Bronchial epithelial cell (primary cell): ENCODE data around the gene EPC2. TPM values are rescaled to one million over a fixed set of nuclear protein-coding genes. Genes with fewer than 3 reads are reported as not detected.
A peak's percentile ranks its signal among the peaks of the same experiment; 100 is the strongest.

Source experiments
- DNase-seq: peaks from one replicate; pipeline ENCODE4 v3.0.0-alpha.2; 2010; ENCODE audit warnings: low read depth
- FAIRE-seq: peaks from 2 replicates; lab custom pipeline; 2011; peaks lifted over from hg19 to GRCh38; lab: Jason Lieb, UNC
- H3K27me3 ChIP-seq: 2 replicates; pipeline ENCODE4 v1.5.1; 2011; ENCODE audit warnings: low read length; ENCODE audit not compliant: control insufficient read depth, insufficient read depth
- H3K36me3 ChIP-seq: 2 replicates; pipeline ENCODE4 v1.5.1; 2011; ENCODE audit warnings: low read length; ENCODE audit not compliant: control insufficient read depth, insufficient read depth
- H3K4me3 ChIP-seq: 2 replicates; pipeline ENCODE4 v1.5.1; 2011; ENCODE audit warnings: mild to moderate bottlenecking, low read depth, low read length, control low read depth
- total RNA-seq: library from RNA; depleted of rRNA; stranded (reverse); fragments of >200 nt; gene quantifications from 2 replicates; pipeline ENCODE4 v1.2.1, GENCODE V29; 2014
- TF ChIP-seq, protein P1 (sequence below): IDR thresholded peaks from 2 replicates; pipeline ENCODE4 v1.5.1; 2011; ENCODE audit warnings: mild to moderate bottlenecking, moderate library complexity, low read length, control low read depth, inconsistent platforms; ENCODE audit not compliant: insufficient read depth, severe bottlenecking

EPC2 gene
- total RNA-seq, 1 donor from 2014 or later: 10.8 TPM

DNA sequence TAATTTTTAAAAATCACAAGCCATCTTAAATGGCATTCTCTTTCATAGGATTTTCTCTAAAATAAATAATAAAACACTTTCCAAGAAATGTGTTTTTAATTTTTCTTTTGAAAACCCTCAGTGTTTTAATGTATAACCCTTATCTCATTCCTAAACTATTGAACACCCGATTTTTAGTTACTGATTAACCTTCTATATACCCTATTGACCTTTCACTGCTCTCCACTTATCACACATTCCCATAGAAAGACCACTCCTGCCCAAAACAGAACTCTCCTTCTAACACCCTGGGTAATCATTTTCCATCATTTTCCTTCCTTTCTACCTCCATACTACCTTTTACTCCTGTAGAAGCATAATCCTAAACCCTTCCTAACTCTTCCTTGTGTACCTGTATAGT is 102.4 kb downstream of the EPC2 start:
- TF ChIP-seq, protein P1, sequence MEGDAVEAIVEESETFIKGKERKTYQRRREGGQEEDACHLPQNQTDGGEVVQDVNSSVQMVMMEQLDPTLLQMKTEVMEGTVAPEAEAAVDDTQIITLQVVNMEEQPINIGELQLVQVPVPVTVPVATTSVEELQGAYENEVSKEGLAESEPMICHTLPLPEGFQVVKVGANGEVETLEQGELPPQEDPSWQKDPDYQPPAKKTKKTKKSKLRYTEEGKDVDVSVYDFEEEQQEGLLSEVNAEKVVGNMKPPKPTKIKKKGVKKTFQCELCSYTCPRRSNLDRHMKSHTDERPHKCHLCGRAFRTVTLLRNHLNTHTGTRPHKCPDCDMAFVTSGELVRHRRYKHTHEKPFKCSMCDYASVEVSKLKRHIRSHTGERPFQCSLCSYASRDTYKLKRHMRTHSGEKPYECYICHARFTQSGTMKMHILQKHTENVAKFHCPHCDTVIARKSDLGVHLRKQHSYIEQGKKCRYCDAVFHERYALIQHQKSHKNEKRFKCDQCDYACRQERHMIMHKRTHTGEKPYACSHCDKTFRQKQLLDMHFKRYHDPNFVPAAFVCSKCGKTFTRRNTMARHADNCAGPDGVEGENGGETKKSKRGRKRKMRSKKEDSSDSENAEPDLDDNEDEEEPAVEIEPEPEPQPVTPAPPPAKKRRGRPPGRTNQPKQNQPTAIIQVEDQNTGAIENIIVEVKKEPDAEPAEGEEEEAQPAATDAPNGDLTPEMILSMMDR: no peak
- Histone ChIP-seq H3K4me3 (no peak overlapping the region), H3K27me3 (no peaks in the 10 kb centered on the region), H3K36me3 (no peaks in the 10 kb centered on the region)
- DNase-seq (no peak), FAIRE-seq (no peak)

DNA sequence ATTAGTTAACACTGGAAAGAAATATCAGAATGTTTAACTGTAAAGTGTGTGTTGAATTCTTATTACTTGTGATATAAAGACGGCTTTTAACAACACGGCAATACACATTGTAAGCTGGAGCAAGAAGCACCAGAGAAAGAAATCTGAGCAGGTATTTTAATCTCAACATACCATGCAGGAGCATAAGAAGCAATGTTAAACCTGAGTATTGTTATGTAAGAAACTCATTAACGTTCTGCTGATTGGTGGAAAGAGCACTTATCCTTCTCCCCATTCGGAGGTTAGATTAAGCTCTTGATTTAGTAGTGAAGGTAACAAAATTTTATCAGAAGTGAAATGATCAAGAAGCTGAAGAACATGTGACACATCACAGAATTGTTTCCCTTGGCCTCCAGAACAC is 107.4 kb downstream of the EPC2 start:
- Histone ChIP-seq H3K36me3 (peaks cover 2% of the 10 kb centered on the region), H3K4me3 (no peak overlapping the region), H3K27me3 (no peaks in the 10 kb centered on the region)
- DNase-seq (no peak), FAIRE-seq (no peak)
- TF ChIP-seq, protein P1: no peak

DNA sequence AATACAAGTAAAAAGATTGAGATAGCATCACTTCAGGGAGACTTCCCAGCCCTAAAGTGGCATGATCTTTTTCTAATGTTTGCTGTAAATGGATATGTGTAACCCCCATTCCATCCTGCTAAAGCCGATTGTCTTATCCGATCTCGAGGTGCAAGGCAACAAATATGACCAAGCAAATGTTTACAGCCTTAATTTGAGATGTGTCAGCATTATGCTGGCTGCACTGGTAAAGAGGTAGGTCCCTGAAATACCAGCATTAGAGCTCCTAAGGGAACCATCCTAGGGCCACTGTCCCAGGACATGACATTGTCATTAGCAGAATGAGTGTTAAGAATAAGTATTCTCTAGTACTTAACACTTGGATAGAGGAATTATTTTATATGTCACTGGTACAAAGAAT is 108.4 kb downstream of the EPC2 start:
- FAIRE-seq (no peak), DNase-seq (no peak)
- Histone ChIP-seq H3K36me3 (peaks cover 2% of the 10 kb centered on the region), H3K27me3 (no peaks in the 10 kb centered on the region), H3K4me3 (no peak overlapping the region)
- TF ChIP-seq, protein P1: no peak

DNA sequence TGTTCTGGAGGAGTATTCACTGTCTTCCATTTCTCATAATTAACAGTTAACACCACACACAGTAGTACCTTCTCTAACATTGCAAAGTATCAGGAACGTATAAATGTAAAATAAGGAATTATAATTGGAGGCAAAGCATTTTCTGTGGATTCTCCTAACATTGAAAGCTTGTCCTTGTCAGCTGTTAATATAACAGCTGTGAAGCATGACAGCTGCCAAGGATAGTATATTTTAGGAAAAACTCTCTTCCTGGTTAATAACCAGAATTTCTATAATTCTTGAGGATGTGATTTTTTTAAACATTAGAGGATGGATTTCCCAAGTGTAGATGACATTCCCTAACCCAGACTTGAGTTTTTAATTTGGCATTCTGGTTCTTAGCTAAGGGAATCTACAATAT is 110.3 kb downstream of the EPC2 start:
- no peak for FAIRE-seq
- no peak overlapping the region for H3K4me3 ChIP-seq
- H3K27me3 ChIP-seq: no peaks in the 10 kb centered on the region
- TF ChIP-seq, protein P1: no peak
- DNase-seq: no peak
- peaks cover 2% of the 10 kb centered on the region for H3K36me3 ChIP-seq

DNA sequence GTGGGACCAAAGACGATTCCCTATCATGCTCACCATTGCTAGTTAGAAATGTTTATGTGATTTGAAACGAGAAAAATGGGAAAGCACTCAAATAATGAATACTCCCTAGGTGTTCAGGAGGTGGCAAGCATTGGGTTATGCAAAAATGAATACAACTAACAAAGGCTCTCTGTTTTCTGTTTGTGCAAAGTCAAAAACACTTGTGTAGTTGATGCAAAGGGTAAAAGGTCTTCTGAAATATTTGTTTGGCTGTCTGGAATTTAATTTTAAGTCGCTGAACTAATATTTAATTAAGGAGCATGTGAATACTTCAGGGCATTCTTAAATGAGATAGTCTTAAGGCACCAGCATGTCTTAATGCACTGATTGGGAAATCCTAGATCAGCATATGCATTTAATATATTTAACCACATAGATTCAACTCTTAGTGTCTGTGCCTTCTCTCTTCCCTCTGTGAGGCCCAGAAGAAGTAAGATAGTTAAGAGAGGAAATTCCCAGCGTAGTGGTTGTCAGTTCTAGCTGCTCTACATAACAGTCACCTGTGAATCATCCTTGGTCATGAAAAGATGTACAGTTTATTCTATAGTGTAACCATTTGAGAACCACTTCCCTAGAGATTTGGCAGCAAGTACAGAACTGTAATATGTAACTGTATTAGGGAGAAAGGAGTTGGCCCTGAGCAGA is 111.9 kb downstream of the EPC2 start:
- no peaks in the 10 kb centered on the region for H3K27me3 ChIP-seq
- TF ChIP-seq, protein P1: no peak
- peaks cover 2% of the 10 kb centered on the region for H3K36me3 ChIP-seq
- FAIRE-seq (no peak), DNase-seq (peak; percentile 91)
- H3K4me3 ChIP-seq: no peak overlapping the region

DNA sequence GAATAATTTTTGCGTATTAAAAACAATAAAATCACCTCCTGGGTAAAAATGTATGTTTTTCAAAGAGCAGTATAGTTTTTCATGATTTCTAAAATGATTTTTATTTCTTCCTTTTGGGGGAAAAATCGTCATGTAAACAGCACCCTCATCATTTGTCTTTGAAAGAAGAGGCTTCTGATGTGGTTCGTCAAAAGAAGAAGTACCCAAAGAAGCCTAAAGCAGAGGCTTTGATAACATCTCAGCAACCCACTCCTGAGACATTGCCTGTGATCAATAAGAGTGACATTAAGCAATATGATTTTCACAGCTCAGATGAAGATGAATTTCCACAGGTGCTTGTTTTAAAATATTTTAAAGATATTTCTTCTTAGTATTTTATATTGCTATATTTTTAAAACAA is 120.3 kb downstream of the EPC2 start:
- DNase-seq (no peak), FAIRE-seq (no peak)
- Histone ChIP-seq H3K36me3 (no peaks in the 10 kb centered on the region), H3K27me3 (no peaks in the 10 kb centered on the region), H3K4me3 (no peak overlapping the region)
- TF ChIP-seq, protein P1: no peak
